GM23248 (cell line): ENCODE data around the gene NAA10. TPM values are rescaled to one million over a fixed set of nuclear protein-coding genes. Genes with fewer than 3 reads are reported as not detected.

Source experiments
- DNase-seq: peaks from one replicate; pipeline ENCODE4 v3.0.0-alpha.2; 2015
- H2AFZ ChIP-seq: fragments of 200-600 bp; sonication (generic); 2 replicates; pipeline ENCODE4 v1.6.1; 2016; ENCODE audit warnings: antibody characterized with exemption
- H3F3A ChIP-seq: fragments of 200-600 bp; sonication (generic); 2 replicates; pipeline ENCODE4 v1.6.1; 2016; ENCODE audit warnings: mild to moderate bottlenecking, antibody characterized with exemption, mixed run types; ENCODE audit not compliant: insufficient read depth
- H3K27ac ChIP-seq: fragments of 200-600 bp; sonication (generic); 2 replicates; pipeline ENCODE4 v1.5.1; 2016; ENCODE audit warnings: mild to moderate bottlenecking
- H3K27me3 ChIP-seq: fragments of 200-600 bp; sonication (generic); replicated peaks from 2 replicates; pipeline ENCODE4 v1.6.1; 2016; ENCODE audit warnings: mild to moderate bottlenecking; ENCODE audit not compliant: insufficient read depth
- H3K36me3 ChIP-seq: fragments of 200-600 bp; sonication (generic); 2 replicates; pipeline ENCODE4 v1.6.1; 2016; ENCODE audit warnings: low read depth, mild to moderate bottlenecking
- H3K4me1 ChIP-seq: fragments of 200-600 bp; sonication (generic); 2 replicates; pipeline ENCODE4 v1.6.1; 2016; ENCODE audit warnings: mild to moderate bottlenecking; ENCODE audit not compliant: insufficient read depth
- H3K4me2 ChIP-seq: fragments of 200-600 bp; sonication (generic); one replicate; pipeline ENCODE4 v1.6.1; 2016; ENCODE audit warnings: mild to moderate bottlenecking; ENCODE audit not compliant: unreplicated experiment
- H3K4me3 ChIP-seq: fragments of 200-600 bp; sonication (generic); 2 replicates; pipeline ENCODE4 v1.5.1; 2016; ENCODE audit warnings: mild to moderate bottlenecking
- H3K79me2 ChIP-seq: fragments of 200-600 bp; sonication (generic); 2 replicates; pipeline ENCODE4 v1.6.1; 2016; ENCODE audit warnings: mild to moderate bottlenecking; ENCODE audit not compliant: insufficient read depth
- H3K9ac ChIP-seq: fragments of 200-600 bp; sonication (generic); 2 replicates; pipeline ENCODE4 v1.6.1; 2016; ENCODE audit warnings: mild to moderate bottlenecking
- H3K9me2 ChIP-seq: fragments of 200-600 bp; sonication (generic); 2 replicates; pipeline ENCODE4 v1.6.1; 2016; ENCODE audit warnings: mixed run types, mild to moderate bottlenecking, moderate library complexity; ENCODE audit not compliant: insufficient read depth
- H3K9me3 ChIP-seq: fragments of 200-600 bp; sonication (generic); one replicate; pipeline ENCODE4 v1.6.1; 2017; ENCODE audit warnings: low read depth
- H4K20me1 ChIP-seq: fragments of 200-600 bp; sonication (generic); 2 replicates; pipeline ENCODE4 v1.6.0; 2016; ENCODE audit not compliant: insufficient read depth
- EZH2 ChIP-seq: fragments of 200-600 bp; sonication (generic); IDR thresholded peaks from 2 replicates; pipeline ENCODE4 v1.6.1; 2018; ENCODE audit warnings: antibody characterized with exemption, mild to moderate bottlenecking; ENCODE audit not compliant: insufficient read depth, poor library complexity, severe bottlenecking
- EZH2phosphoT487 ChIP-seq: fragments of 200-600 bp; sonication (generic); IDR thresholded peaks from 2 replicates; pipeline ENCODE4 v1.6.1; 2018; ENCODE audit warnings: antibody characterized with exemption, moderate library complexity, mild to moderate bottlenecking, low read depth; ENCODE audit not compliant: insufficient read depth
- WGBS, 2 experiments: methylation state at CpG; one replicate each; pipeline ENCODE4 v1.1.6; 2015 to 2017; ENCODE audit warnings: low lambda C conversion rate in 2 of 2, low coverage in 1 of 2; ENCODE audit errors: missing lambda C conversion rate in 2 of 2; 5-methylcytosine and 5-hydroxymethylcytosine counted together
- in situ Hi-C: fragments of 300-500 bp; cut with MboI; formaldehyde crosslinking; loops from 2 replicates; pipeline ENCODE4 v1.15.0; 2020
- polyA plus RNA-seq: library from polyadenylated mRNA; unstranded; fragments of >200 nt; fragmentation: Nextera tagmentation; extraction: Ambion mirVana; gene quantifications from 2 replicates; pipeline ENCODE4 v1.2.1, GENCODE V29; 2016
- total RNA-seq: library from RNA; depleted of rRNA; stranded (reverse); fragments of >200 nt; shearing (Covaris generic); gene quantifications from 2 replicates; pipeline ENCODE4 v1.2.3, GENCODE V29; 2014

NAA10 gene
- total and polyA plus RNA-seq, 2 experiments from 2014 or later, result 154 to 166 TPM

- in situ Hi-C loops, result no loop called here
- no peaks in the 10 kb centered on the region for H3K4me1 ChIP-seq
- no peak overlapping the region for H3K4me3 ChIP-seq
- no peaks in the 10 kb centered on the region for H3F3A ChIP-seq
- no peaks in the 10 kb centered on the region for H3K27me3 ChIP-seq
- no peaks in the 10 kb centered on the region for H3K79me2 ChIP-seq
- no peak overlapping the region for H3K27ac ChIP-seq
- no peak for TF ChIP-seq EZH2phosphoT487
- no peak for TF ChIP-seq EZH2
- no peak overlapping the region for H3K4me2 ChIP-seq
- H4K20me1 ChIP-seq, result no peaks in the 10 kb centered on the region
- no peaks in the 10 kb centered on the region for H3K9me3 ChIP-seq
- no peak for DNase-seq
- 70 to 84% methylated on average over 13 to 21 of the region's 30 CpGs for WGBS, 2 experiments
- H3K36me3 ChIP-seq, result no peaks in the 10 kb centered on the region; the same call in 1 of the 2 replicates
- no peak overlapping the region for H3K9ac ChIP-seq
- no peak overlapping the region for H2AFZ ChIP-seq
- H3K9me2 ChIP-seq, result no peaks in the 10 kb centered on the region
Observed at GRCh38 chrX:153948847-153949805, 14.3 kb upstream of the NAA10 start.

DNA sequence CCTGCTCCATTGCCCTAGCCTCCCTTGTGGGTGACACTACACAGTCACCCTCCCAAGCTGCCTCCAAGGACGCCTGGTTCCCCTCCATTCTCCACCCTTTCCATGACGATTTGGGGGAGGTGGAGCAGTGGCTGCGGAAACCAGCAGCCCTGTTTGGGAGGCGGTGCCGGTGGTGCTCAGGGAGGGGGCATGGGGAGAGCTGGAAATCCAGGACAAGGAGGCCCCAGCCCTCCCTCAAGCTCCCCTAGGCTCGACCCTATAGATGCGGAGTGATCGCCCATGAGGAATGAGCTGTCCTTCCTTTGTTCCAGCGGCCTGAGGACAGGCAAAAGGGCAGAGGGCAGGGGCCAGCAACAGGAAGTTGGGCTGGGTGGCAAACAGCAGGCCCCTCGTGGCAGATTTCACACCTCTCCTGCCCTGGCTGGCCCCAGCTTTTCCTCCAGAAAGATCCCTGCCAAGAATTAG, 13.2 kb upstream of the NAA10 start:
- no peak for TF ChIP-seq EZH2
- TF ChIP-seq EZH2phosphoT487, result no peak
- Histone ChIP-seq H4K20me1 (no peaks in the 10 kb centered on the region), H3K4me3 (no peak overlapping the region), H3F3A (no peaks in the 10 kb centered on the region), H3K27ac (no peak overlapping the region), H3K9me2 (no peaks in the 10 kb centered on the region), H3K4me1 (no peaks in the 10 kb centered on the region), H3K27me3 (no peaks in the 10 kb centered on the region), H3K9ac (no peak overlapping the region), H2AFZ (no peak overlapping the region), H3K9me3 (no peaks in the 10 kb centered on the region), H3K79me2 (no peaks in the 10 kb centered on the region), H3K4me2 (no peak overlapping the region), H3K36me3 (no peaks in the 10 kb centered on the region; the same call in 1 of the 2 replicates)
- no peak for DNase-seq
- in situ Hi-C loops, result no loop called here
- 75 to 79% methylated on average over 5 to 10 of the region's 10 CpGs for WGBS, 2 experiments

DNA sequence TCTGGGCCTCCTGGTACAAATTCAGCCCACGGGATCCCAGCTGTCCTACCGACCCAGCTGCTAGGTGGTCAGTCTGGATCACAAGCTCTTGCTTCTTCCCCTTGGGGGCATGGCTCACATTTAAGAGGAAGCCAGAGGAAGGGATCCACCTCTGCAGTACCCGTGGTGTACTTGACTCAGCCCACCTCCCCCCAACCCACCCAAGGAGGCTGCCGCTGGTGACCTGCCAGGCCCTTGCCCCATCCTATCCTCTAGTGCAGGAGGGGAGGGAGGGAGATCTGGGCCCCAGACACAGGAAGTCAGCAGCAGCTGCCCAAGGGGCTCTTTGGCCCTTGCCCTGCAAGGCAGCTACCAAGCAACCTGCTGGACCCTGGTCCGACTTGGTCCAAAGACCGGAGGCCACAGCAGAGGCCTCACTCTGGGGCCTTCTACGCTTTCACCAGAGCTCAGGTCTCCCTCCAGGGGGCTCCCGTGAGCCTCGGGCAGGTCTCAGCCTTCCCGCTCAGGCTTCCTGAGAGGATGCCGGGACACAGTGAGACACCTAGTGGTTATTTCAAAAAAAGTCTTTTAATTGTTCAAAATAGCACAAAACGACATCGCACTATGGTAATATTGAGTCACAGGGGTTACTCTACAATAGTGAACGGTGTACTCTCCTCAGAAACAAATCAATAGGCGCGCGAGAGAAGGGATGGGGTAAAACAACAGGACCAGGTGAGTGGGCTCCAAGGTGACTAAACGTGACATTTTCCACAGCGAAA, 12.4 kb upstream of the NAA10 start:
- H3K27ac ChIP-seq, result no peak overlapping the region
- no peak overlapping the region for H3K4me2 ChIP-seq
- H3K9ac ChIP-seq, result no peak overlapping the region
- H3K27me3 ChIP-seq, result no peaks in the 10 kb centered on the region
- H4K20me1 ChIP-seq, result no peaks in the 10 kb centered on the region
- TF ChIP-seq EZH2 (no peak), EZH2phosphoT487 (no peak)
- WGBS, 2 experiments, result 21 to 27% methylated on average over 14 to 17 of the region's 19 CpGs
- H2AFZ ChIP-seq, result no peak overlapping the region
- no peaks in the 10 kb centered on the region for H3K9me2 ChIP-seq
- H3F3A ChIP-seq, result no peaks in the 10 kb centered on the region
- H3K9me3 ChIP-seq, result no peaks in the 10 kb centered on the region
- H3K4me3 ChIP-seq, result no peak overlapping the region
- DNase-seq, result peak; percentile 87
- no peaks in the 10 kb centered on the region for H3K79me2 ChIP-seq
- no peaks in the 10 kb centered on the region for H3K4me1 ChIP-seq
- no peaks in the 10 kb centered on the region; the same call in 1 of the 2 replicates for H3K36me3 ChIP-seq
- in situ Hi-C loops, result no loop called here
